Activated gamma-delta T cell treated with anti-CD3 and anti-CD28 coated beads, Interleukin-2, amount 50 U/mL, for 16 hours (primary cell): ENCODE data around the gene OR6C2.
"Not testable (repeated sequence)": the region's sequence is repeated elsewhere in the genome, so short reads cannot be mapped to it uniquely, and the experiment has no call there.

ENCODE experiments used
- DNase-seq: peaks from one replicate; pipeline ENCODE4 v3.0.0-alpha.2; 2020; ENCODE audit warnings: low read depth

Gene OR6C2

DNA sequence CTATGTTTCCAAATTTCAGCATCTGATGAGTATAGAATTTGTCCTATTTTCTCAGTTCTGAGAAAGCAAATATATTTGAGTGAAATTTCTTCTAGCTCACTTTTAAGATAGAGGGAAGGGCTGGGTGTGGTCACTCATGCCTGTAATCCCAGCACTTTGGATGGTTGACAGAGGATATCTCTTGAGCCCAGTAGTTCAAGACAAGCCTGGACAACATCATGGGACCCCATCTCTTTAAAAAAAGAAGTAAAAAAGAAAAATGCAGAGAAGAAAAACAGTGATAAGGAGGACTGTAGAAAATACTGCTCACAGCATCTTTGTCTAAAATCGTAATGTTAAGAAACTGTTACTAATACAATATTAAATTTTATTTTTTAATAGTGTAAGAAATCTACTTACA is 28.4 kb downstream of the OR6C2 start:
- DNase-seq: no peak

DNA sequence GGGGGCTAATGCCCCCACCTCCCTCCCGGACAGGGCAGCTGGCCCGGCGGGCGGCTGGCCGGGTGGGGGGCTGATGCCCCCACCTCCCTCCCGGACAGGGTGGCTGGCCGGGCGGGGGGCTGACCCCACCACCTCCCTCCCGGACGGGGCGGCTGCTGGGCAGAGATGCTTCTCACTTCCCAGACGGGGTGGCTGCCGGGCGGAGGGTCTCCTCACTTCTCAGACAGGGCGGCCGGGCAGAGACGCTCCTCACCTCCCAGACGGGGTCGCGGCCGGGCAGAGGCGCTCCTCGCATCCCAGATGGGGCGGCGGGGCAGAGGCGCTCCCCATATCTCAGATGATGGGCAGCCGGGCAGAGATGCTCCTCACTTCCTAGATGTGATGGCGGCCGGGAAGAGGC is 35.3 kb downstream of the OR6C2 start:
- not testable (repeated sequence) for DNase-seq

DNA sequence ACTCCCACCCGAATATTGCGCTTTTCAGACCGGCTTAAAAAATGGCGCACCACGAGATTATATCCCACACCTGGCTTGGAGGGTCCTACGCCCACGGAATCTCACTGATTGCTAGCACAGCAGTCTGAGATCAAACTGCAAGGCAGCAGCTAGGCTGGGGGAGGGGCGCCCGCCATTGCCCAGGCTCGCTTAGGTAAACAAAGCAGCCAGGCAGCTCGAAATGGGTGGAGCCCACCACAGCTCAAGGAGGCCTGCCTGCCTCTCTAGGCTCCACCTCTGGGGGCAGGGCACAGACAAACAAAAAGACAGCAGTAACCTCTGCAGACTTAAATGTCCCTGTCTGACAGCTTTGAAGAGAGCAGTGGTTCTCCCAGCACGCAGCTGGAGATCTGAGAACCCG is 40.4 kb downstream of the OR6C2 start:
- not testable (repeated sequence) for DNase-seq

DNA sequence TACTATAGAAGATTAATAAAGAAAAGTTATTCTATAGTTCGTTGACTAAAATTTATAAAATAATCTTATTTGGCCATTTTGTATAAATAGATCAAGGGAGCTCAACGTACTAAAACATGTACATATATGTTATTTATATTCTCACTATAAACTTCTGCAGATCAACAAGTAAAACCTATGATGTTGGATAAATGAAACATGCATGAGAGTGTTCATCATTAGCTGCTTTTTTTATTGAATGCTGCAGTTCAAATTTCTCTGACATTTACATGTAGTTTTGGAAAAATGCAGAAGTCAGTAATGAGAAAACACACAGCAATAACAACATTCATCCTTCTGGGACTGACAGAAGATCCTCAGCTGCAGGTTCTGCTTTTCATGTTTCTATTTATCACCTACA is 48.2 kb downstream of the OR6C2 start, which contains the start of gene OR6C68:
TSS of gene OR6C68 (plus strand) at position 301 of the 400 bp plus-strand sequence. CDS start at position 301, 0 bp downstream.
- no peak for DNase-seq

DNA sequence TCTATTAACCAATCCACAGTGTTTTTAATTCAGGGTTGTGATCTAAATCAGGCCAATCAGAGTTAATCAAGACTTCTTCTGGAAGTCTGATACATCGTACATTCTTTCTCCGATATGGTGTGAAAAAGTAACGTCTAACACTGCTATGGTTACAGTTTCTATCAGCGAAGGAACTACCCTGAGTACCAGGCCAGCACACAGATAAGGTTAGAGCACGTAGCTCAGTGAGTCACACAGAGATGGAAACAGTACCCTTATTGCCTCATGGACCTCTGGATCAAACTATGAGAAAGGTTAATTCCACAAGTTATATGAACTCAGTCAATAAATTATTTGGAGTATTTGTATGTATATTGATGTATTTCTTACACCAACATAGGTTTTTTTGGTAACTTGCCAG is 51.6 kb downstream of the OR6C2 start:
- DNase-seq: no peak

DNA sequence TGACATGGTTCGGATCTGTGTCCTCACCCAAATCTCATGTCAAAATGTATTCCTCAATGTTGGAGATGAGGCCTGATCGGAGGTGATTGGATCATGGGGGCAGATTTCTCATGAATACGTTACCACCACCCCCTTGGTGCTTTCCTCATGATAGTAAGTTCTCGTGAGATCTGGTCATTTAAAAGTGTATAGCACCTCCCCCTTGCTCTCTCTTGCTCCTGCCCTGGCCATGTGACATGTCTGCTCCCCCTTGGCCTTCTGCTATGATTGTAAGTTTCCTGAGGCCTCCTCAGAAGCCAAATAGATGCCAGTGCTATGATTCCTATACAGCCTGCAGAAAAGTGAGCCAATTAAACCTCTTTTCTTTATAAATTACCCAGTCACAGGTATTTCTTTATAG is 55.4 kb downstream of the OR6C2 start:
- no peak for DNase-seq

DNA sequence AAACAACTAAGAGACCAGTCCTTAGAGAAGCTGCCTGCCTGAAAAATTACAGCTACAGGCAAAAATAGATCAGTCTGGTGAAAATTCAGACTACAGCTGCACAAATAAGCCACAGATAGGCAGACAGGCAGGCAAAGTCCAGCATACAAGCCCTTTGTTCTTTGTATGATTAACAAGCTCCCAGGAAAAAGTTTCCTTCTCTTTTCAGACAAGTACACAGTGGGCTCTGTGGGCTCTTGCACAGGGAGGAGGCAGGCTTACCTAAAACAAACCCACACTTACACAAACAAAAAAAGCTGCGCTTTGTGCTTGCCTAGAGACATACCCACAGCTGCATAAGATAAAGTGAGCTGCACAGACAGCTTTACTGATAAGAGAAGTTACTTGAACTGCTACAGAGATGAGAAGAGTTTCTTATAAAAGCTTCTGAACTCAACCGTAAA is 56.0 kb downstream of the OR6C2 start:
- DNase-seq: no peak

DNA sequence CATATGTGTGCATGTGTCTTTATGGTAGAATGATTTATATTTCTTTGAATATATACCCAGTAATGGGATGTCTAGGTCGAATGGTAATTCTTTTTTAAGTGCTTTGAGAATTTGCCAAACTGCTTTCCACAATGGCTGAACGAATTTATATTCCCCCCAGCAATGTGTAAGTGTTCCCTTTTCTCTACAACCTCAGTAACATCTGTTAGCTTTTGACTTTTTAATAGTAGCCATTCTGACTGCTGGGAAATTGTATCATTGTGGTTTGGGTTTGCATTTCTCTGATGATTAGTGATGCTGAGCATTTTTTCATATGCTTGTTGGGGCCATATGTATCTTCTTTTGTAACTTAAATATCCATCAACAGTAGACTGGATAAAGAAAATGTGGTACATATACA is 57.7 kb downstream of the OR6C2 start:
- no peak for DNase-seq
